EL (cell line): Measurements from ENCODE around the gene KIAA1191.
A peak's percentile ranks its signal among the peaks of the same experiment; 100 is the strongest.
"Not testable (repeated sequence)": the region's sequence is repeated elsewhere in the genome, so short reads cannot be mapped to it uniquely, and the experiment has no call there.

ENCODE experiments used
- DNase-seq: peaks from one replicate; pipeline ENCODE4 v3.0.0-alpha.2; 2016

Gene KIAA1191, protein sequence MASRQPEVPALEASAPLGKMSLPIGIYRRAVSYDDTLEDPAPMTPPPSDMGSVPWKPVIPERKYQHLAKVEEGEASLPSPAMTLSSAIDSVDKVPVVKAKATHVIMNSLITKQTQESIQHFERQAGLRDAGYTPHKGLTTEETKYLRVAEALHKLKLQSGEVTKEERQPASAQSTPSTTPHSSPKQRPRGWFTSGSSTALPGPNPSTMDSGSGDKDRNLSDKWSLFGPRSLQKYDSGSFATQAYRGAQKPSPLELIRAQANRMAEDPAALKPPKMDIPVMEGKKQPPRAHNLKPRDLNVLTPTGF

DNA sequence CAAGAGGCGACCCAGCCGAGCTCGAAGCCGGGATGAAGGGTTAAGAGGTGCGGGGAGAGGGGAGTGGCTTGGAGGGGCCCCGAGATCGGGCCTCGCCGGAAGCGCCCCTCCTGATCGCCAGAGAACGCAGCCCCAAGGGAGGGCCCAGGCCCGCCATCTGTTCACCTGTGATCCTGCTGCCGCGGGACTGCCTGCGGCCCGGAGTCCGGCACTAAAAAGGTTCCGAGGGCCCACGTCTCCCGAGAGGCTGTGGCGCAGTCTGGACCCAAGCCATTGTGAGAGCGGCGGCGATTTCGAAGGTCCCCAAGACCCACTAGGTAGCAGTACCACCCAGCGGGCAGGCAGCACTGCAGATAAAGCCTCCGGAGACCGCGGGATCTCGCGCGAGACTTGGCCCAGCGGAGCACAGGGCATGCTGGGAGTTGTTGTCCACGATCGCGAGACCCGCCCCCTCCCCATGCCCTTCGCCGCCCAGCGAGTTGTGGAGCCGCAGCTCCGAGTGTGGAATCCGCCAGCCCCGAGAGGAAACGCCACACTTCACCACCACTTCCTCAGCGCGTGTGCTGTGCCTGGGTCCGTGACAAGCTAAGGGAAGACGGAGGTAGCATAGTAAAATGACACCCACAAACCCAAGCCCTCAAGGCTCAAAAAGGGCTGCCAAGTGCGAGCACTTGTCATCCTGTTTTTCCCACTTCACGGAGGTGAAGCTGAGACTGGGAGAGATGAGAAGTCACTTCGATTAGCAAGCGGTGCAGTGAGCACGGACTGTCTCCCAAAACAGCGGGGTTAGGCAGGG is at the start of gene KIAA1191:
Gene KIAA1191, minus strand, starts transcription at position 328 of the 796 bp plus-strand sequence. CDS start 2,256 bp downstream, outside the sequence.
- DNase-seq = peak; percentile 90

DNA sequence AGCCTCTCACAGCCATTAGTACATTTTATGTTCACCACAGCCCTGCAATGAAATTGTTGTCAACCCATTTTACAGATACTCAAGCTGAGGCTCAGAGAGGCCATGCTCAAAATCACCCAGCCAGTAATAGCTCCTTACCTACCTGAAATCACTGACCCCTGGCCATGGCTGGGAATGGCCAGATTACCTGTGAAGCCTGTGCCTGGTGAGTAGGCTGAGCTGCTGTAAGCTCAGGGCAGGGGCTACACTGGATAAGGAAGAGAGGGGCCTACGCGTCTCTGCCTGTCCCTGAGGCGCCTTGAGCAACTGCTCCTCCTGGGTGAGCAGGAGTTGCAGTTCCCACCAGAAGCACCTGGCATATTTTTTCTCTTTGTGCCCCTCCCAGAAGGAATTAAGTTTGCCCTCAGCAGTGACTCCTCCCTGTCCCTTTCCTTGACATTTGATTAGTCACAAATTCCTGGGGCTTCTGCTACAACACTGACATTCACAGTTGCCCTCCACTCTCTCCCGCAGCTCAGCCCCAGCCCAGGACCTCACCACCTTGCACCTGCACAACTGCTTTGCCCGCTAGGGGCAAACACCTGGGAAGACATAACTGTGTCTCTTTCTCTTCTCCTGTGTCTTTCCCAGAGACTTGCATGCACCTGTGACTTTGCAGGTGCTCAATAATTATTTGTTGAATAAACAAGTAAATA is 49.1 kb upstream of the KIAA1191 start:
- DNase-seq = no peak

DNA sequence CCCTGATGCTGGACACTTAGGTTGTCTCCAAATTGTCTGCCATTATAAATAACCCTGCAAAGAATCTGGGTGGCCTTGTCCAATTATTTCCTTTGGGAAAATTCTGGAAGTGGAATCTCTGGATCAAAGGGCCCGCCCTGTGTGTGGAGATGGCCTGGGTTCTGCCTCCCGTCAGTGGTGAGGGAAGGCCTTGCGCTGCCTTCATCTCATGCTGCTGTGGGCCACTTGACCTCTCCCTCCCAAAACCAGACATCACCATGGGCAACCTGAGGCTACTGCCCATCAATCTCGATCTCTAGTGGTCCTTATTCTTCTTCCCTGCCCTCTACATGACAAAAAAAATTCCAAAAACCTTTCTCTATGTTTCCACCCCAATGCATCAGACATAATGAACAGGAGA is 48.2 kb upstream of the KIAA1191 start:
- no peak for DNase-seq

DNA sequence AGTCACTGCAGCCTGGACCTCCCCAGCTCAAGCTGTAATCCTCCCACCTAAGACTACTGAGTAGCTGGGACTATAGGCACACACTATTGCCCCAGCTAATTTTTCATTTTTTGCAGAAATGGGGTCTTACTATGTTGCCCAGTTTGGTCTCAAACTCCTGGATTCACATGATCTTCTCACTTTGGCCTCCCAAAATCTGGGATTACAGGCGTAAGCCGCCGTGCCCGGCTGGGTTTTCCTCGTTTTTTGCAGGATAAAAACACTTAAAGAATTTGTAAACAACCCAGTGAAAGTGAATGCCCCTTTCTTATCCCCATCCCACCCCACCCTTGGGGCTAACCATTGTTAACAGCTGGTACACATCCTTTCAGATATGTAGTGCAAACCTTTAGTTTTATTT is 47.0 kb upstream of the KIAA1191 start:
- DNase-seq = no peak

DNA sequence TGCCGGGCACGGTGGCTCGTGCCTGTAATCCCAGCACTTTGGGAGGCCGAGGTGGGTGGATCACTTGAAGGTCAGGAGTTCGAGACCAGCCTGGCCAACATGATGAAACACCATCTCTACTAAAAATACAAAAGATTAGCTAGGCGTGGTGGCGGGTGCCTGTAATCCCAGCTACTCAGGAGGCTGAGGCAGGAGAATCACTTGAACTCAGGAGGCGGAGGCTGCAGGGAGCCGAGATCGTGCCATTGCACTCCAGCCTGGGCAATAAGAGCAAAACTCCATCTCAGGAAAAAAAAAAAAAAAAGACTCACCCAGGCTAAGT is 46.6 kb upstream of the KIAA1191 start:
- not testable (repeated sequence) for DNase-seq

DNA sequence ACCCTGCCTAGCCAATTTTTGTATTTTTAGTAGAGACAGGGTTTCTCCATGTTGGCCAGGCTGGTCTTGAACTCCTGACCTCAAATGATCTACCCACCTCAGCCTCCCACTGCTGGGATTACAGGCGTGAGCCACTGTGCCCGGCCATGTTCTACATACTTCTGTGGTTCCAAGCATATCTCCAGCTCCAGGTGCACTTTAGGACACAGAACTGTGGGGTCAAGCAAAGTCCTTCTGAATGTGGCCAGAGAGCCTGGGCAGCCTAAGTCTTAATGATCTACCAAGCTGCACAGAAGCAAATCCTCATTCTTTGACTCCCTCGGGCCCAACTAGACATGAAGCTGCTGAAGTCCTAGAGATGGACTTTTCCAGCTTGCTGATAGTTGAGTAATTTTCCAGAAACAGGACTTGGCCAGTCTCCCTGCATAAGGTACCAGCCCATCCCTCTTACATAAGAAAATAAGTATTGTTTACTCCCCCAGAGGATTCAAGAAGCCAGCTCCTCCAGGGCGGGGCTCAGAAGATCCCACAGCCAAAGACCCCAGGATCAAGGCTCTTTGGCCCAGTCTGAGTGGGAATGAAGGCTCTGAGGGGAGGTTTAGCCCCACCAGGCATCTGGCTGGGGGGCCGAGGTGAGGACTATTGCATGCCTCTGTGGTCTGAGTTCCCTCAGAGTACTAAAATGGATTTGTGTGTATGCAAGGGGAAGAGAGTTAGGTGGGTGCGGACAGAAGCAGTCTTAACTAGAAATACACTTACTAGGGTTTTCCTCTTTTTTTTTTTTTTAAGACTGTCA is 46.1 kb upstream of the KIAA1191 start:
- DNase-seq = no peak

DNA sequence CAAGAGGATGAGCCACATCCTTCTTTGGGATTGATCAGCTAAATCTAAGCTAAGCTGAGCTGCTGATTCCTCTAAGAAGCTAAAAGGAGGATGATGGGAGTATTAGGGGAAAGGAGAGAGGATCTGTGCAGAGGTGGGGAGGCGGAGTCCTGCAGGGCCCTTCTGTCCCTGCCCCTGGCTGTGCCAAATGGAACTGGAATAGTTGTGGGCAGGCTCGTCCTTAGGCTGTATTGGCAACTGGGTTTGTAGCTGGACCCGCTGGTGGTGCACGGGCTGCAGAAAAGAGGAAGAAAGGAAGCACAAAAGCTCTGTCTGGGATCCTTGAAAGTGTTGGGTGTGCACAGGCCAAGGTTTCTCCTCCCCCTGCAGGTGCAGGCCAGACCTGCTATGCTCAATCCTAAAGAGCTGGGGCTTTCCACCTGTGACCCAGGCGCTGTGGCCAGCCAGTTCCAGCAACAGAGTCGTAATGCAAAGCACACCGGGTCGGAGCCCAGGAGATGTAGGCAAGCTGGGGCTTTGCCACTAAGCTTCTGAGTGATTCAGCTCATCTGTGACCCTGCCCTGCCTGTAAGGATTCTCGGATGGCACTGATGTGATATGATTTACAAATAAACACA is 45.0 kb upstream of the KIAA1191 start:
- no peak for DNase-seq

DNA sequence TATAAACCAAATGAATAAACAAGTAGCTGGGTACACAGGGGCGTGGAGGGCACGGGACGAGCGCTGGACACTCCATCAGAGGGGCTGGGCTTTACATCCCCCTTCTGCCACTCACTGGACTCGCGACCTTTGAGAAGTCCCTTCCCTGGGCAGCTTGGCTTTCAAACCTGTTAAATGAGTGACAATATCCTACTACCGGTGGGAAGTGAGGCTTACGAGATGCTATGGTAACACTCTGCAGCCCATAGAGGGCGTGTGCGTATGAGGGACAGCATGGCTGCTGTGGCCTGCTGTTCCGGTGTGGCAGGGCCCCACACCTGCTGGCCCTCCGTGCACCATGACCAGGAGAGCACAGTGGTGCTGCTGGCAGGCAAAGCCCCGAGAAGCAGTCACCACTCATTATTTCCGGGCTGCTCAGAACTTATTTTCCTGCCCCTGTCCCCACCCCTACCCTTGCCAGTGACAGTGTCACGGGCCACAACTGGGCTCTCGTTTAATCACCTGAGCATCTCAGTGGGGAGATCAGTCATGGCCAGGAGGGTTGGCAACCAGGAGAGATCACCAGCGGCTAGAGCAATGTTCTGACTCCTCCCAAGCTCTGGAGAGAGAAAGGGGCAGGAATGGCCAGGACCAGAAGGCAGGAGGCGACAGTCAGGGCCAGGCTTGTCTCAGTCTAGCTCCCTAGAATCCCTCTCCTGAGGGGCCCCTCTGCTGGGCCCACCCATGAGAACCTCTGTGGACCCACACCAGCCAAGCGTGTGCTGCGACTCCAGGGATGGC is 44.3 kb upstream of the KIAA1191 start:
- no peak for DNase-seq

DNA sequence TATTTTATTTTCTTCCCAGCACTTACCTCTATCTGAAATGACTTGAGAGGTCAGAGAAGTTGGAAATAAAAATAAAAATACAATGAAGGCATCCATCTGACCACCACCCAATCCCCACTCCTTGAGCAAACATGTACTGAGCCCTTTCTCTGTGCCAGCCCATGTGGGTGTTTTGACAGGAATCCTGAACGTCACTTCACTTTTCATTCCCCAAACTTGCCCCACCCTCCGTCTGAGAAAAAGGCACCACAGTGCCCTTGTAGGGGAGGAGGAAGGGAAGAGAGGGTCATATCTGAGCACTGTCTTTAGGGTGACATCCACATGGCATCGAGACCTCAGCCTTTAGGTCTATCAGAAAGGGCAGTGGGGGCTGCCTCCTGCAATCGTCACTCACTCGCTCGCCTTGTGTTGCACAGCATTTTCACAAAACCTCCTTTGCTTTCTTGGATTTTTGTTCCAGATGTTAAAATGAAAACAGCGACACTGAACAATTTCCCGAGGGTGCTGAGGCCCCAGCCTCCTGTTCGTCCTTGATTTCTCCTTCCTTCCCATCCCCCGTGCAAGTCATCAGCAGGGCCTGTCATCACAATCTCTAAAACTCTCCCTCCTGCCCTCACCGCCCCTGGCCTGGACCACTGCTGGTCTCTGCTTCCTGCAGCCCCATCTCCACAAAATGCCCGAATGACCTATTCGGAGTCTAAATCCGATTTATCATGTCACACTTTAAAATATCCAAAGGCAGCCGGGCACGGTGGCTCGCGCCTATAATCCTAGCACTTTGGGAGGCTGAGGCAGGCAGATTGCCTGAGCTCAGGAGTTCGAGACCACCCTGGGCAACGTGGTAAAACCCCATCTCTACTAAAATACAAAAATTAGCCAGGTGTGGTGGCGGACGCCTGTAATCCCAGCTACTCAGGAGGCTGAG is 40.0 kb upstream of the KIAA1191 start:
- DNase-seq = no peak

DNA sequence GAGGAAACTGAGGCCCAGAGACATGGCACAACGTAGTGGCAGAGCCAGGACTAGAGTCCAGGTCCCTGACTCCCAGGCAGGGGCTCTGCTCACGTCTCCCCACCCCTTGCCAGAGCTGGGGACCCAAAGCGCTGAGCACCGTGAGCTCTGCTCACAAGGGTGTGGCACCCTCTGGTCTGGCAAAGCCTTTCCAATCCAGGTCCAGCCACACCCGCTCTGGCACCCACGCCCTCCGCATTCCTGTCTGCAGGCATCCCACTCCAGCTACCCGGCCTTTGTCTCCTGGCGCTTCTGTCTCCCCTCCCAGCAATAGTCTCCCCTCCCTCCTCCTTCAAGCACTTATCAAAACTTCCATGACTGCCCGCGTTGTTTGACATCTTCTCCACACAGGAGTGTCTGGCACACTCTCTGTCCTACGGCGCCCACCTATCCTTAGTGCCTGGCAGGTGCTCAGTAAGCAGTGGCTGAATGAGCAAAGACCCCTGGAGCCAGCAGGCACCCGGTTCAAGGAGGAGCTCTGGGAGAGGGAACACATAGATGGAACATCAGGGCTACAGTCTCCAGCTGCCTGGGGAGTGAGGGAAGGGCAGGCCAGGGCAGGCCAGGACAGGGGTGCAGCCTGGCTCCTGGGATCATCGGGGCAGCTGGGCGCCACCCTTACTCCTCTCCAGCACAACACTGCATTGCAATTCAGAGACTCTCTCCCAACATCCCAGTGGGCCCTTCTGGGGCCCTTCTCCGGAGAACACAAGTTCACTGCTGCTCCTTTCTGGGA is 39.0 kb upstream of the KIAA1191 start:
- DNase-seq = no peak

DNA sequence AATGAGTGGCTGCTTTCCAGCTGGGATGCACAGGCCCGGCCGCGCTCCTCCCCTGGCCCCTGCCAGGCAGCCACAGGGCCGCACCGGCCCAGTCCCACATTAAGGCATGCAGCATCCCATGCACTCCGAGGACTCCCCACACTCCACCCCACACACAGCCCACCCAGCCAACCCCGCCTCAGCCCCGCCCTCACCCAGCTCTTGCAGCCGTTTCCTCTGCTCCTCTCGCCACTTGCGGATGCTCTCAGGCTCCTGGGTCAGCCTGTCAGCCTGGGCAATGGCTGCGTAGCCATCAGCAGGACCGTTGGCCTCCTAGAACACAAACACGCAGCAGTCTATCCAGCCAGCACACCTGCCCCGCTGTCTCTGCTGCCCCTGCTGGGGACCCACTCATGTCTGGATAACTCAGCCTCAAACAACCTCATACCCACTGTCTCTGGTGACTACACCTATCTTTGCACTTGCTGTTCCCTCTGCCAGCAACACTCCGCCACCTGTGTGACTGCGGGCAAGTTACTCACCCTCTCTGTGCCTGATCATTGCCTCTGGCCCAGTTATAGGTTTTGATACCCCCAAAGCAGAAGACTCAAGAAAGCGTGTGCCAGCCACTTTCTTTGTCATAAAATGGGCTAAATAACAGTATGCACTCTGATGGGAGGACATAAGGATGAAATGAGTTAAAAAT is 36.3 kb upstream of the KIAA1191 start:
- DNase-seq = no peak

DNA sequence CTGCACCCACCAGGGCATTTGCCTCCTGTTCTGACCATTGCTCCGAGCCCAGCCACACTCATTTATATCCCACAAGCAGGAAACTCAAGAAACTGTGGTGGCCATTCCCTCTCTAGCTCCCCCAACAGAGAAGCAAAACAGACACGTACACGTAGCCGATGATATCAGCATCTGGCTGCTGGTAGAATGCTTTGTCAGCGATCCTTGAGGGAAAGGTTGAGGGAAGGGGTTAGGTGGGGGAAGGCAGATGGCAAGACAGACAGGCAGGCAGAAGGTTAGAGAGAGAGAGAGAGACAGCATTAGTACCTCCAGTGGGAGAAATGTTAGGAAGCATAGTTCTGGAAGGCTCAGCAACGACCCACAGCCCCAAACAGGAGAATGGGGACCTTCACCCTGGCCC is 34.8 kb upstream of the KIAA1191 start:
- no peak for DNase-seq

DNA sequence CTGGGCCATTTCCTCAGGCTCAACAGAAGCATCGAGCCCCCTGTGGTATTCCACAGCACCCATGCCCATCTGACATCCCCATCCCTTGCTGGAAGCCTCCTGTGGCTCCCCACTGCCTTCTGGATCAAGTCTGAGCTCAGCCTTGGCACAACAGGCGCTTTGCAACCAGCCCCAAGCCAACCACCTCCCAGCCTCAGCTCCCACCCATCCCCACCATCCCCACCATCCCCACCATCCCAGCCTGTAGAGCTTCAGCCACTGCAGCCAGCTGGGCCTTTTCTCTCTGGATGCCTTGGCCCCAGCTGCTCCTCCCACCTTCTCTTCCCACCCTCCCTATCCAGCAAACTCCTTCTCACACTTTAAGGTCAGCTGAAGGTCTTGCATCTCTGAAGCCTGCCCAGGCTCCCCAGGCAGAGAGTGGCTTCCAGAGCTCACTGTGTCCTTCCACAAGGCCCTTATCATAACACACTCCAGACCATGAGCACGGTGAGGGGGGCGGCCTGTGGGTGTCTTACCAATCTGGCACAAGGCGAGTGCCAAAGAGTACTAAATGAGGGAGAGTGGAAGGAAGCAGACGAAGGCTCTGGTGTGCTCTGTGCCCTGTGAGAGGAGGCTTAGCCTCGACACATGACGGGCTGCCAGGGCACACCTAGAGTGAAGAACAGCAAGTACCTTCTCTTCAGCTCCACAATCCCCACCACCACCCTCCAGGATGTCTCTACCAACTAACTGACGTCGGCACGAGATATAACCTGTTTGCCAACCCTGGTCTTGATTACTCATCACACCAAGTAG is 33.5 kb upstream of the KIAA1191 start:
- DNase-seq = no peak

DNA sequence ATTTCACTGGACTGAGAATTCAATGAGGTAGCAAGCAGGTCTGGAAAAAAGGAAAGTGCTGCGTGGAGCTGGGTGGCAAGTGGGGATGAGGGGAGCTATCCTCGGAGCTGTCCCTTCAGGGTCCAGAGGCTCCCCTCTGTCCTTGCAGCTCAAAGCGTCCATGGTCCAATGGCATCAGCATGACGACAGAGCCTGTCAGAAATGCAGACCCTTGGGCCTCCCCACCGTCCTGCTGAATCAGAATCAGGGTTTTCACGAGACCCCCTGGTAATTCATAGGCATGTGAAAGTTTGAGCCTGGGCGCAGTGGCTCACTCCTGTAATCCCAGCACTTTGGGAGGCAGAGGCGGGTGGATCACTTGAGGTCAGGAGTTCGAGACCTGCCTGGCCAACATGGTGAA is 32.5 kb upstream of the KIAA1191 start:
- no peak for DNase-seq

DNA sequence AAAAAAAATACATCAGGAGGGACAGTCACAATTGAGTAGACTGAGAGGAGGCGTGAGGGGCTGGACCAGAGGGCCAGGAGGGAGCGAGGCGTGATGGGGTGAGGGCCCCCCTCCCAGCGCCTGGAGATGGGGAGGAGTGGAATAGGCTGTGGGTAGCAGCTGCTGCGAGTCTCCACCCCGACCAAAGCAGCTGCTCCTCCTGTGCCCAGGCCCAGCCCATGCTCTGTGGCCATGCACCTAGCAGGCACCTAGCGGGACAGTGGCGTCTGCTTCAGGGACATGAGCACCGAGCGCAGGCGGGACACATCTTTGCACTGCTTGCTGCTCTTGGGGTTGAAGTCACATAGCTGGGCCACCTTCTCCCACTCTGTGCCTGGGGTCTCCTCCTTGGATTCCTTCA is 31.0 kb upstream of the KIAA1191 start:
- DNase-seq = no peak

DNA sequence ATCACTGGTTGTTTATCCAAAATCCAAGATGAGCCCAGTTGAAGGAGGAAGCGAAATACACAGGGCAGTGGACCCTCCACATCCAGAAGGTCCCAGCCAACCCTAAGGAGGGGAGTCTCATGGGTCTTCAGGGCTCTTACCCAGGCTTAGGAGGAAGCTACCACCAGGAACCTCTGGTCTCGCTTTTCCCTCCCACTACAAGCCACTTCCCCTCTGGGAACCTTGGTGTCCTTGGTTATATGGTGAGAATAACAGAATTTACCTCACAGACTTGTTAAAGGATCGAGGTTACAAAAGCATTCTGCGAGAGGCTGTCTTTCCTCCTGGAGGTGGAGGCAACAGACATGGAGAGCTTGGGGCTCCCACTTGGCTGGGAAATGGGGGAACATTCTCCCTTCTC is 30.4 kb upstream of the KIAA1191 start:
- DNase-seq = no peak

DNA sequence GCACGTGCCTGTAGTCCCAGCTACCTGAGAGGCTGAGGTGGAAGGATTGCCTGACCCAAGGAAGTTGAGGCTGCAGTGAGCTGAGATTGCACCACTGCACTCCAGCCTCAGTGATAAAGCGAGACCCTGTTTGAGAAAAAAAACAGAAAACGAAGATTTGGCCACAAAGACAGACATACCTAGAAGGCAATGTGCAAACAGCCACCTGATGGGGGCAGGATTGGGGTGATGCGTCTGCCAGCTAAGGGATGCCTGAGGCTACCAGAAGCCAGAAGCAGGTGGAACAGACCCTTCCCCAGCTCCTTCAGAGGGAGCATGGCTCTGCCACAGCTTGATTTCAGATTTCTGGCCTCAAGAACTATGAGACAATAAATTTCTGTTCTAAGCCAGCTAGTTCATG is 29.9 kb upstream of the KIAA1191 start:
- DNase-seq = no peak
